Breast epithelium (tissue), 4 donors: ENCODE measurements around the gene ZNF473. TPM values are rescaled to one million over a fixed set of nuclear protein-coding genes. Genes with fewer than 3 reads are reported as not detected.

Source experiments
- DNase-seq, 2 donors: peaks; one replicate each; pipeline ENCODE4 v3.0.0-alpha.2; 2019; ENCODE audit warnings: low spot score in 2 of 2
- H3K27ac ChIP-seq, 2 donors: fragments of 200-600 bp; sonication (generic) in 1 of 2; one replicate each; pipeline ENCODE4 v1.5.1; 2016 to 2019; ENCODE audit warnings: mild to moderate bottlenecking in 1 of 2
- H3K27me3 ChIP-seq, 2 donors: fragments of 200-600 bp; sonication (generic) in 1 of 2; one replicate each; pipeline versions ENCODE4 v1.5.1 to v1.6.0; 2017 to 2019; ENCODE audit warnings: control low read depth in 1 of 2, mild to moderate bottlenecking in 1 of 2
- H3K36me3 ChIP-seq: fragments of 200-600 bp; one replicate; pipeline ENCODE4 v1.5.1; 2019
- H3K4me1 ChIP-seq, 2 donors: fragments of 200-600 bp; sonication (generic); one replicate each; pipeline ENCODE4 v1.5.1; 2016 to 2019; ENCODE audit warnings: control low read depth in 1 of 2
- H3K4me3 ChIP-seq, 3 donors: fragments of 200-600 bp; sonication (generic); 1 replicate in 2 of 3; 2 replicates in 1 of 3; pipeline ENCODE4 v1.5.1; 2016 to 2019; ENCODE audit warnings: mild to moderate bottlenecking in 3 of 3, moderate library complexity in 2 of 3
- H3K9me3 ChIP-seq, 2 donors: fragments of 200-600 bp; sonication (generic) in 1 of 2; one replicate each; pipeline ENCODE4 v1.5.1; 2016 to 2019; ENCODE audit warnings: control low read depth in 1 of 2
- POLR2A ChIP-seq: fragments of 450-650 bp; IDR thresholded peaks from one replicate; pipeline ENCODE4 v1.6.1; 2016; ENCODE audit warnings: antibody characterized with exemption, mild to moderate bottlenecking, moderate library complexity
- POLR2AphosphoS5 ChIP-seq, 3 donors: sonication (generic); formaldehyde crosslinking; IDR thresholded peaks; one replicate each; pipeline ENCODE4 v1.6.1; 2017; ENCODE audit warnings: antibody characterized with exemption in 3 of 3
- intact Hi-C: fragments of 100-400 bp; cut with DNase I; formaldehyde crosslinking; loops from one replicate; pipeline ENCODE4 v1.15.1; 2023; ENCODE audit warnings: low total_unique reads
- total RNA-seq, 3 donors: library from RNA; depleted of rRNA; stranded (reverse); fragments of >200 nt; gene quantifications; one replicate each; pipeline ENCODE4 v1.1.0, GENCODE V29; 2016
- TF ChIP-seq, protein P1 (sequence below), 3 donors: fragments of 450-650 bp; IDR thresholded peaks; one replicate each; pipeline ENCODE4 v1.5.1; 2016 to 2017; ENCODE audit warnings: antibody characterized with exemption in 3 of 3, mild to moderate bottlenecking in 3 of 3, moderate library complexity in 3 of 3

ZNF473 gene
- total RNA-seq, 3 donors from 2014 or later, result 7.8 to 15.5 (median 12.1) TPM

GRCh38 chr19:50008532-50008931 lies 17.3 kb upstream of the ZNF473 start:
- Histone ChIP-seq H3K36me3 (peaks cover 4% of the 10 kb centered on the region), H3K9me3 (no peaks in the 10 kb centered on the region), H3K27me3 (no peaks in the 10 kb centered on the region), H3K4me1 (no peaks in the 10 kb centered on the region), H3K27ac (no peak overlapping the region), H3K4me3 (no peak overlapping the region)
- TF ChIP-seq POLR2AphosphoS5 (IDR thresholded peaks at IDR 0.05), result no peak
- intact Hi-C loops, result no loop called here
- DNase-seq, result no peak

DNA sequence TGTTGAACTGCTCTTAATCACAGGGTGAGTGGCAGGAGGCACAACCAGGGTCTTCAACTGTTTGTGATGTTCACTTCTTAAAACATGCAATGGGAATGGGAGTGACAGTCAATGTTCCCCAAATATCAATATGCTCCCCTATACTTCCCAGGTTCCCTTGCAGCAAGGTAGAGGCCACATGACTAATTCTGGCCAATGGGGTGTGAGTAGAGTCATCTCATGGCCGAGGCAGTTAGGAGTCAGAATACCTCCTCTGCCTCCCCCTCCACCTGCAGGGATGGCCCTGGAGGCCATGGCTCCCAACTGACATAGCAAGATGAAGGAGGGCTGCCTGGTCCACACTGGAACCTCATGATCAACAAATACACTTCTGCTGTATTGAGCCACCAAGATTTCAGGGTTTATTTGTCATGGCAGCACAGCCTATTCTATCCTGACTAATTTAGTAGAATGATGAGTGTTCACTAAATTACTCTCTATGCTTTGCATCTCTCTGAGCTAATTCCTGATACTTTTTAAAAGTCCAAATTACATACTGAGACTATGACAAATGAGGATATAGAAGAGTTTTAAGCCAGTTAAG lies 9.5 kb upstream of the ZNF473 start:
- no peak for DNase-seq
- intact Hi-C loops, result no loop called here
- Histone ChIP-seq H3K36me3 (peaks cover 11% of the 10 kb centered on the region), H3K4me3 (no peak overlapping the region), H3K4me1 (no peaks in the 10 kb centered on the region), H3K27ac (no peak overlapping the region), H3K27me3 (no peaks in the 10 kb centered on the region), H3K9me3 (no peaks in the 10 kb centered on the region)
- TF ChIP-seq POLR2AphosphoS5 (IDR thresholded peaks at IDR 0.05) (no peak), POLR2A (no peak)
- TF ChIP-seq, protein P1, sequence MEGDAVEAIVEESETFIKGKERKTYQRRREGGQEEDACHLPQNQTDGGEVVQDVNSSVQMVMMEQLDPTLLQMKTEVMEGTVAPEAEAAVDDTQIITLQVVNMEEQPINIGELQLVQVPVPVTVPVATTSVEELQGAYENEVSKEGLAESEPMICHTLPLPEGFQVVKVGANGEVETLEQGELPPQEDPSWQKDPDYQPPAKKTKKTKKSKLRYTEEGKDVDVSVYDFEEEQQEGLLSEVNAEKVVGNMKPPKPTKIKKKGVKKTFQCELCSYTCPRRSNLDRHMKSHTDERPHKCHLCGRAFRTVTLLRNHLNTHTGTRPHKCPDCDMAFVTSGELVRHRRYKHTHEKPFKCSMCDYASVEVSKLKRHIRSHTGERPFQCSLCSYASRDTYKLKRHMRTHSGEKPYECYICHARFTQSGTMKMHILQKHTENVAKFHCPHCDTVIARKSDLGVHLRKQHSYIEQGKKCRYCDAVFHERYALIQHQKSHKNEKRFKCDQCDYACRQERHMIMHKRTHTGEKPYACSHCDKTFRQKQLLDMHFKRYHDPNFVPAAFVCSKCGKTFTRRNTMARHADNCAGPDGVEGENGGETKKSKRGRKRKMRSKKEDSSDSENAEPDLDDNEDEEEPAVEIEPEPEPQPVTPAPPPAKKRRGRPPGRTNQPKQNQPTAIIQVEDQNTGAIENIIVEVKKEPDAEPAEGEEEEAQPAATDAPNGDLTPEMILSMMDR (IDR thresholded peaks at IDR 0.05), result no peak

DNA sequence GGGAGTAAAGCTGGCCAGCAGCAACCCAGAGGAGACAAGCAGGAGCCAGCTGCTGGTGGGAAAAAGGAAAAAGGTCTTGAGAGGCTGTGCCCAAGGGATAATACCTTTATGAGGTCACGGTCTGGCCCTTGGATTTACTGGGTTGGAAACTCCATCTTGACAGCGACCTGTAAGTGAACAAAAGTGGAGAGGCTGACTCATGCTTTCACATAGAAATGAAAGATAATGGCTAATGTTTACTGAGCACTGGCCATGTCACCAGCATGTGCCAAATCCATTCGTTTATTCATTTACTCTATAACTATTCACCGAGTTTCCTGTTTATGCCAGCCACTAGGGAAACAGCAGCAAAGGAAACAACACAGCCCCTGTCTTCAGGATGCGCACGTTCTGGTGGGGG lies 5.3 kb upstream of the ZNF473 start:
- Histone ChIP-seq H3K9me3 (no peaks in the 10 kb centered on the region), H3K27me3 (no peaks in the 10 kb centered on the region), H3K4me3 (no peak overlapping the region), H3K4me1 (peaks cover 0 to 4% of the 10 kb centered on the region in 2 donors), H3K36me3 (peaks cover 4% of the 10 kb centered on the region), H3K27ac (no peak overlapping the region)
- TF ChIP-seq, protein P1 (IDR thresholded peaks at IDR 0.05), result no peak
- TF ChIP-seq POLR2A (no peak), POLR2AphosphoS5 (IDR thresholded peaks at IDR 0.05) (no peak)
- intact Hi-C loops, result no loop called here
- DNase-seq, result no peak

DNA sequence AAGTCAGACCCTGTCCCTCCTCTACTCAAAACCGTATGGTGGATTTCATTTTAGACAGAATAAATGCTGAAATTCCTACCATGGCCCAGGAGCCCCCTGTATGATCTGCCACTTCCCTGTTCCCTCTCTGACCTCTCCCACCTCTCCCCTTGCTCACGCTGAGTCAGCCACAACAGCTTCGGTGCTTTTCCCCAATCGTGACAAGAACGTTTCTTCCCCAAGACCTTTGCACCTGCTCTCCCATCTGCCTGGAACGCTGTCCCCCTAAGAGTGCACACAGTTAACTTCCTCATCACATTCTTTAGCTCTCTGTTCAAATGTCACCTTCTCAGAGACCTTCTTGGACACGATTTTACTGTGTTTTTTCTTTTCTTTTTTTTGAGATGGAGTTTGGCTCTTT lies 3.0 kb upstream of the ZNF473 start:
- no peak for DNase-seq
- H3K27me3 ChIP-seq, result no peaks in the 10 kb centered on the region
- H3K36me3 ChIP-seq, result no peaks in the 10 kb centered on the region
- no peak overlapping the region for H3K27ac ChIP-seq
- H3K4me1 ChIP-seq, result peaks cover 0 to 4% of the 10 kb centered on the region in 2 donors
- no peak overlapping the region for H3K4me3 ChIP-seq
- TF ChIP-seq POLR2A (no peak), POLR2AphosphoS5 (IDR thresholded peaks at IDR 0.05) (no peak)
- TF ChIP-seq, protein P1 (IDR thresholded peaks at IDR 0.05), result no peak
- no peaks in the 10 kb centered on the region for H3K9me3 ChIP-seq
- intact Hi-C loops, result no loop called here

GRCh38 chr19:50024719-50025021 lies 1.1 kb upstream of the ZNF473 start:
- no peak for DNase-seq
- Histone ChIP-seq H3K9me3 (no peaks in the 10 kb centered on the region), H3K27me3 (no peaks in the 10 kb centered on the region), H3K27ac (peak overlapping the region; percentile 89 to 96), H3K36me3 (no peaks in the 10 kb centered on the region), H3K4me1 (peaks cover 0 to 4% of the 10 kb centered on the region in 2 donors), H3K4me3 (peak overlapping the region; percentile 79 to 97 (median 79))
- TF ChIP-seq POLR2AphosphoS5 (IDR thresholded peaks at IDR 0.05) (no peak), POLR2A (no peak)
- TF ChIP-seq, protein P1 (IDR thresholded peaks at IDR 0.05), result peak in 1 of 3 donors; percentile 5
- intact Hi-C loops, result no loop called here
